ENCODE data around the gene G6PC3. TPM values are rescaled to one million over a fixed set of nuclear protein-coding genes. Genes with fewer than 3 reads are reported as not detected.

Gene G6PC3
- total RNA-seq, 4 donors from 2014 or later = 24.9 to 68.7 (median 36.2) TPM

DNA sequence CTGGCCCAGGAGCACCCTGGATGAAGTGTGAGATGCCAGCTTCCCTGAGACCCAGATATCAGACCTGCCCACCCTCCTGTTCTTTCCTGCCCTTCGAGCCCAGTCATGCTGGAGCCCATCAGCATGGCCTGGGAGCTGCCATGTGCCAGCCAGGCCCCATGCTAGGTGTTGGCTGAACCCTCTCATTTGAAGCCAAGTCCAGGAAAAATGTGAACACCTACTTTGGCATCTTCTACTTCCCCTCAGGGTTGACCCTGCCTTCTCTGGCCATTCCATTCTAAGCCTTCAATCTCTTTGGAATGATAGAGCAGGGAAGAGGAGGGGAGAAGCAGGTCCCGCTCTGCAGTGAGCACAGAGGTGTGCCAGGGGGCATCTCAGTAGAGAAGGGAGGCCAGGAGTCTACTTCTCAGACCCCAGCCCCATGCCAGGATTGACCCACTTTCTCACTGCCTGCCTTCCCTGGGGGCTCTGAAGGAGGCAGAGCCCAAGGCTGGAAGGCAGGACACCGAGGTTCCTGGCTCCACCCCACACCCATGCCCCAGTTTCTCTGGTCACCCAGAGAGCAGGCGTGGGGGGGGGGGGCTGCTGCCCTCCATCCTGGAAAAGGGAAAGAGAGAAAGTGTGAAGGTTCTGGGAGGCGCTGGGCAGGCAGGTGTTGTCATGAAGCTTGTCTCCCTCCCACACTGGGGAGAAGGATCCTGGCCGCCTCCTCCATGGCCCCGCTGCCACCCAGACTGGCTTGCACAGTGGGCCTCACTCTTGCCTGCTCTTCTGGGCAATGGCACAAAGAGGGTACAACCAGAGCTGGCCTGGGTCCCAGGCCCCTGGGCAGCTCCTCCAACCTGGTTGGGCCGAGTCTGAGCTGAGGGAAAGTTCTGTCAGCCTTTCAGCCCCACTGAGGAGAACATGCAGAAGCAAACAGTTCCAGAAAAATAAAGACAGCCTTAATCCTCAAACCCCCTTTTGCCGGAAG lies 43.6 kb downstream of the G6PC3 start:
- Histone ChIP-seq H3K27ac (peak overlapping the region in 2 of 4 donors; percentile 50), H3K4me3 (no peak overlapping the region)
- TF ChIP-seq, protein P1, sequence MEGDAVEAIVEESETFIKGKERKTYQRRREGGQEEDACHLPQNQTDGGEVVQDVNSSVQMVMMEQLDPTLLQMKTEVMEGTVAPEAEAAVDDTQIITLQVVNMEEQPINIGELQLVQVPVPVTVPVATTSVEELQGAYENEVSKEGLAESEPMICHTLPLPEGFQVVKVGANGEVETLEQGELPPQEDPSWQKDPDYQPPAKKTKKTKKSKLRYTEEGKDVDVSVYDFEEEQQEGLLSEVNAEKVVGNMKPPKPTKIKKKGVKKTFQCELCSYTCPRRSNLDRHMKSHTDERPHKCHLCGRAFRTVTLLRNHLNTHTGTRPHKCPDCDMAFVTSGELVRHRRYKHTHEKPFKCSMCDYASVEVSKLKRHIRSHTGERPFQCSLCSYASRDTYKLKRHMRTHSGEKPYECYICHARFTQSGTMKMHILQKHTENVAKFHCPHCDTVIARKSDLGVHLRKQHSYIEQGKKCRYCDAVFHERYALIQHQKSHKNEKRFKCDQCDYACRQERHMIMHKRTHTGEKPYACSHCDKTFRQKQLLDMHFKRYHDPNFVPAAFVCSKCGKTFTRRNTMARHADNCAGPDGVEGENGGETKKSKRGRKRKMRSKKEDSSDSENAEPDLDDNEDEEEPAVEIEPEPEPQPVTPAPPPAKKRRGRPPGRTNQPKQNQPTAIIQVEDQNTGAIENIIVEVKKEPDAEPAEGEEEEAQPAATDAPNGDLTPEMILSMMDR (IDR thresholded peaks at IDR 0.05) = no peak
- TF ChIP-seq EP300 (IDR thresholded peaks at IDR 0.05) (no peak), POLR2A (IDR thresholded peaks at IDR 0.05) (no peak)

DNA sequence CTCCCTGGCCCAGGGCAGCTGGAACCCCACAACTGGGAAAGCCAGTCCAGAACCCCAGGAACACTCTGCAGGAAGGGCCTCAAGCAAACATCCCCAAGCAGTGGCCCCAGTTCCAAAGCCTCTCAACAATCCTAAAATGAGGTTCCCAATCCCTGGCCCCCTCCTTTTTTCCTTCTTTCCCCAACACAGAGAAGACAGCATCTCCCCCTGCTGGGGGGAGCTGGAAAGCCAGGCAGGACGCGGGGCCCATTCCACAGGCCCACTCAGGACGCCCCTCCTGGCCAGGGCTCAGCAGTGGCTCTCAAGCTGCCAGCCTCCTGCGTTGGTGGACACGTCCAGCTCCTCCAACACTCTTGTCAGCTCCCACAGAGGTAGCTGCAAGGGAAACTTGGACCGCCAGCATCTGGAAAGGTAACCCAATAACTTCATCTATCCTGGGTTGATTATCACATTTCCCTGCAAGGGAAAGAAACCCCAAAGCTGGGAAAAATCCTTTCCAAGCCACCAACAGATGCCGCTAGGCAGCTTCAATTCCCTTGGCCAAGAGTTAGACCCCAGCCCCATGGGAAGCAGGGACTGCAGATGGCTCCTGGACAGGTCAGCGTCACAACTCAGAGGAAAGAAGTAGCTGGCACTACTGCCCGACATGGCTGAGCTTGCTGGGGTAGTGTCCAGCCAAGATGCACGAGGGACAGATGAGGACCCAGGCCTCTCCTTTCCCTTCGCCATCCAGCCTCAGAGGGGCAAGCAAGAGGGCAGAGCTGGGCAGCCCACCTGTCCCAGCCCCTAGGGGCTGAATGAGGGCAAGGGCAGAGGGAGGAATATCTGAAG lies 45.3 kb downstream of the G6PC3 start:
- WGBS, 2 donors = 49 to 53% methylated on average over 11 of the region's 11 CpGs
- Histone ChIP-seq H3K27ac (peak overlapping the region in 1 of 4 donors; percentile 49), H3K4me3 (no peak overlapping the region), H3K36me3 (peaks cover 0 to 46% (median 8%) of the 10 kb centered on the region in 3 donors), H3K27me3 (no peaks in the 10 kb centered on the region), H3K9me3 (no peaks in the 10 kb centered on the region), H3K4me1 (peaks cover under 1 to 99% (median 36%) of the 10 kb centered on the region in 4 donors)
- DNase-seq (ENCODE audit: low spot score in 2 of 2) = no peak
- no peak for TF ChIP-seq EP300 (IDR thresholded peaks at IDR 0.05)
- TF ChIP-seq, protein P1 (IDR thresholded peaks at IDR 0.05) = peak; percentile 35 to 72 (median 63)
- TF ChIP-seq POLR2A (IDR thresholded peaks at IDR 0.05) = no peak

More for the DNA sequence above, 43.6 kb downstream of the G6PC3 start:
- Histone ChIP-seq H3K27me3 (no peaks in the 10 kb centered on the region), H3K9me3 (no peaks in the 10 kb centered on the region), H3K36me3 (peaks cover 0 to 46% (median 8%) of the 10 kb centered on the region in 3 donors), H3K4me1 (peaks cover 2 to 99% (median 43%) of the 10 kb centered on the region in 4 donors)
- 76 to 83% methylated on average over 8 to 9 of the region's 9 CpGs for WGBS, 2 donors
- DNase-seq (ENCODE audit: low spot score in 2 of 2) = no peak

GRCh38 chr17:44117351-44117750 lies 46.8 kb downstream of the G6PC3 start:
- H3K36me3 ChIP-seq = peaks cover 0 to 46% (median 8%) of the 10 kb centered on the region in 3 donors
- H3K9me3 ChIP-seq = no peaks in the 10 kb centered on the region
- TF ChIP-seq POLR2A (IDR thresholded peaks at IDR 0.05) = no peak
- H3K27ac ChIP-seq = no peak overlapping the region
- H3K4me3 ChIP-seq = no peak overlapping the region
- no peak for DNase-seq (ENCODE audit: low spot score in 2 of 2)
- 68 to 71% methylated on average over 18 of the region's 18 CpGs for WGBS, 2 donors
- H3K4me1 ChIP-seq = peaks cover 0 to 99% (median 37%) of the 10 kb centered on the region in 4 donors
- H3K27me3 ChIP-seq = no peaks in the 10 kb centered on the region

DNA sequence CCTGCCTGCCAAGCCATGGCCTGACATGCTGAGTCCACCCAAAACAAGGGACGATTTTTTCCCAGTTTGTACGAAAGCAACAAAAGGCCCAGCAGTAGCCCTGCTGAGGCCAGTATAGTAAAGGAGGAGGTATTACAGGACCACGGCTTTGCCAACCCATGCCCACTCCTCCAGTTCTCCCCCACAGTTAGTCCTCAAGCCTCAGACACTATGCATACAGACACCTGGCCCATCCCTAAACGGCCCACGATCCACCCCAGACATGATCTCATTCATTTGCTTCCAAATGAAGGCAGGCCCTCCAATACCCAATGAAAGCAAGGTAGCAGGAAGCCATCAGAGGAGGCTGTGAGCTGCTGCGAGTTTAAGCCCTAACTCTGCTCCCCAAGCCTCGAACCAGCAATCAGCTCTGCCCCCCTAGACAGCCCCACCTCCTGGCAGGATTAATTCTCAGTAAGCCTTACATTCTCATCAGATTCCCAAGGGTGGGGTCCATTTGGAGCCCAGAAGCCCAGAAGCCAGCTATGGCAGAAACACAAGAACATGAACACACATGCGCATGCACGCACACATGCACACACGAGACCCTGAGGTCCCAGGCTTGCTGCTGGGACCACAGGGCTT lies 48.0 kb downstream of the G6PC3 start:
- Histone ChIP-seq H3K27me3 (no peaks in the 10 kb centered on the region), H3K27ac (peak overlapping the region in 2 of 4 donors; percentile 28 to 98), H3K36me3 (peaks cover 0 to 44% (median 8%) of the 10 kb centered on the region in 3 donors), H3K4me3 (no peak overlapping the region), H3K4me1 (peaks cover 0 to 91% (median 37%) of the 10 kb centered on the region in 4 donors), H3K9me3 (no peaks in the 10 kb centered on the region)
- DNase-seq (ENCODE audit: low spot score in 2 of 2) = no peak
- WGBS, 2 donors = 51 to 64% methylated on average over 9 to 10 of the region's 10 CpGs
- no peak for TF ChIP-seq EP300 (IDR thresholded peaks at IDR 0.05)
- TF ChIP-seq, protein P1 (IDR thresholded peaks at IDR 0.05) = no peak
- TF ChIP-seq POLR2A (IDR thresholded peaks at IDR 0.05) = no peak

DNA sequence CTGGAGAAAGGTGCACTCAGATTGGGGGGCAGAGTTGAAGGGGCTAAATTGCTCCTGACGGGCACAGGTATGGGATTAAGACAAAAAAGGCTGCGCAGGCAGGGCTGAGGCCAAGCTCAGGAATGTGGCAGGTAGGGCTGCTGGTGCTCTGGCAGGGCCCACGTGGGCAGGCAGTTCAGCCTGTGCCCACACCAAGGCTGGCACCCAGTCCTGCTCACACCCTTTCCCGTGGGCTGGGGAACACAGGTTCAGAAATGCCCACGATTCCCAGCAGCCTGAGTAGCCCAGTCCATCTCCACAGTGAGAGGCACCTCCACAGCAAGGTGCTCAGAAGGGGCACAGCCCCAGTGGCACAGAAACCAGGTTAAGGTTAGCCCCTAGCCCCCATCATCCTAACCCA lies 48.5 kb downstream of the G6PC3 start:
- Histone ChIP-seq H3K4me1 (peaks cover 0 to 86% (median 35%) of the 10 kb centered on the region in 4 donors), H3K27ac (peak overlapping the region in 2 of 4 donors; percentile 43 to 98), H3K36me3 (peaks cover 0 to 39% (median 8%) of the 10 kb centered on the region in 3 donors), H3K9me3 (no peaks in the 10 kb centered on the region), H3K27me3 (no peaks in the 10 kb centered on the region), H3K4me3 (no peak overlapping the region)
- WGBS, 2 donors = 68 to 70% methylated on average over 5 of the region's 5 CpGs
- no peak for TF ChIP-seq POLR2A (IDR thresholded peaks at IDR 0.05)
- TF ChIP-seq, protein P1 (IDR thresholded peaks at IDR 0.05) = no peak
- no peak for TF ChIP-seq EP300 (IDR thresholded peaks at IDR 0.05)
- no peak for DNase-seq (ENCODE audit: low spot score in 2 of 2)

All from tibial nerve (tissue), 4 donors.